Heart left ventricle (tissue), 16 donors: Measurements from ENCODE around the gene CAD. TPM values are rescaled to one million over a fixed set of nuclear protein-coding genes. Genes with fewer than 3 reads are reported as not detected.

Source experiments
- ATAC-seq, 4 donors: fragments of 200-7000 bp; cut with Tn5 transposase; one replicate each; pipeline ENCODE4 v1.9.1; 2020 to 2022; ENCODE audit warnings: moderate library complexity in 4 of 4, mild to moderate bottlenecking in 3 of 4, moderate number of reproducible peaks in 1 of 4
- DNase-seq, 5 donors: peaks; one replicate each; pipeline ENCODE4 v3.0.0-alpha.2; 2020
- H3K27ac ChIP-seq, 12 donors: fragments of 200-600 bp; sonication (generic) in 4 of 12; one replicate each; pipeline versions ENCODE4 v1.5.0 to v1.8.0; 2016 to 2022; ENCODE audit warnings: mild to moderate bottlenecking in 2 of 12
- H3K27me3 ChIP-seq, 9 donors: fragments of 200-600 bp; sonication (generic) in 2 of 9; one replicate each; pipeline versions ENCODE4 v1.5.1 to v1.8.0; 2016 to 2022; ENCODE audit warnings: mild to moderate bottlenecking in 3 of 9
- H3K36me3 ChIP-seq, 9 donors: fragments of 200-600 bp; sonication (generic) in 2 of 9; one replicate each; pipeline versions ENCODE4 v1.5.0 to v1.8.0; 2018 to 2022; ENCODE audit warnings: mild to moderate bottlenecking in 2 of 9
- H3K4me1 ChIP-seq, 12 donors: fragments of 200-600 bp; sonication (generic) in 4 of 12; one replicate each; pipeline versions ENCODE4 v1.5.0 to v1.8.0; 2016 to 2022; ENCODE audit warnings: mild to moderate bottlenecking in 3 of 12
- H3K4me3 ChIP-seq, 12 donors: fragments of 200-600 bp; sonication (generic) in 4 of 12; one replicate each; pipeline versions ENCODE4 v1.5.0 to v1.8.0; 2017 to 2022; ENCODE audit warnings: mild to moderate bottlenecking in 9 of 12, moderate library complexity in 4 of 12
- H3K9me3 ChIP-seq, 12 donors: fragments of 200-600 bp; sonication (generic) in 4 of 12; one replicate each; pipeline versions ENCODE4 v1.5.0 to v1.8.0; 2016 to 2022; ENCODE audit warnings: mild to moderate bottlenecking in 1 of 12
- CTCF ChIP-seq, 12 donors: fragments of 200-600 bp; sonication (generic) in 4 of 12; IDR thresholded peaks; one replicate each; pipeline versions ENCODE4 v1.5.0 to v1.8.0; 2018 to 2022; ENCODE audit warnings: antibody characterized with exemption in 12 of 12, mild to moderate bottlenecking in 5 of 12
- POLR2A ChIP-seq, 2 donors: fragments of 450-650 bp; IDR thresholded peaks; one replicate each; pipeline ENCODE4 v1.6.1; 2017; ENCODE audit warnings: antibody characterized with exemption in 2 of 2, mild to moderate bottlenecking in 2 of 2, moderate library complexity in 2 of 2
- WGBS, 4 donors: extraction: QIAGEN DNeasy Blood & Tissue Kit in 2 of 4; methylation state at CpG; one replicate each; pipeline versions ENCODE4 v1.1.5 to v1.1.7; 2013 to 2018; 5-methylcytosine and 5-hydroxymethylcytosine counted together
- intact Hi-C, 10 donors: fragments of 100-400 bp; cut with DNase I; formaldehyde crosslinking; loops; one replicate each; pipeline versions ENCODE4 v1.11.1 to v1.14.2; 2022
- polyA plus RNA-seq, 2 donors: library from polyadenylated mRNA; stranded (reverse); fragments of 200-250 nt; gene quantifications; one replicate each; pipeline ENCODE4 v1.2.3, GENCODE V29; 2013
- total RNA-seq, 9 donors: library from RNA; depleted of rRNA in 2 of 9; stranded (reverse); fragments of >200 nt in 2 of 9; fragmentation: NEBNext Ultra II Directional in 3 of 9; extraction: Animal tissue kit (Norgen Biotek cat#: 25700) in 3 of 9; gene quantifications; one replicate each; pipeline versions ENCODE4 v1.1.0 to v1.2.4, GENCODE V29; 2016 to 2023
- donor health status: ischemic (EF 13 %, LVEDD 7.1; RV severe dilation, severe dysfunction).
- donor health status: healthy with polysubstance abuse.
- donor health status: DM: no; HTN: yes; CAD: no.
- donor health status: DM: no; HTN: no; CAD: no.
- donor health status: ischemic (EF 25% LVEDD 6.9; RV normal size, moderate dysfunction).
- donor health status: ischemic (EF 25% LVEDD 5.7; RV mildly dilated, moderate dysfunction).
- donor health status: healthy.
- donor health status: DM: yes; HTN: yes; CAD: no.
- donor health status: ischemic (EF 35%, LVEDD 5.7; RV mildly dilated, moderate dysfunction).
- donor health status: nonischemic (EF 11% LVEDD 7.7; RV severe dilation, severe dysfunction).
- donor health status: DM: yes; HTN: yes; CAD: no.
- donor health status: PGD.
- donor health status: ischemic (EF 29% LVEDD 5.4; RV normal size, mild dysfunction).
- donor health status: nonischemic (EF 23%, LVEDD 6.1; RV moderate dilation, normal function).

The CAD gene
- total and polyA plus RNA-seq, 11 donors = 3.2 to 14.2 (median 6.7) TPM

GRCh38 chr2:27247893-27248292, 30.7 kb downstream of the CAD start:
- Histone ChIP-seq H3K36me3 (peaks cover 0 to 23% (median 7%) of the 10 kb centered on the region in 9 donors), H3K27me3 (peaks cover 0 to 25% (median 0%) of the 10 kb centered on the region in 9 donors), H3K4me1 (peaks cover 0 to 28% (median 6%) of the 10 kb centered on the region in 12 donors), H3K4me3 (no peak overlapping the region), H3K27ac (no peak overlapping the region), H3K9me3 (no peaks in the 10 kb centered on the region)
- intact Hi-C loops = loop anchor here in 1 of 10 donors (5.0 kb wide), 1 partner anchor 34 kb away; the partner anchor contains the start of gene TRIM54
- ATAC-seq = no peak
- DNase-seq = no peak
- WGBS, 4 donors = 69 to 91% (median 80%) methylated on average over 4 of the region's 4 CpGs
- TF ChIP-seq CTCF (IDR thresholded peaks at IDR 0.05) = no peak
- TF ChIP-seq POLR2A (IDR thresholded peaks at IDR 0.05) = no peak

- Histone ChIP-seq H3K9me3 (no peaks in the 10 kb centered on the region), H3K4me1 (peaks cover 0 to 14% (median 4%) of the 10 kb centered on the region in 12 donors), H3K4me3 (no peak overlapping the region), H3K36me3 (peaks cover 0 to 8% (median 0%) of the 10 kb centered on the region in 9 donors), H3K27me3 (peaks cover 0 to 32% (median 0%) of the 10 kb centered on the region in 9 donors), H3K27ac (no peak overlapping the region)
- TF ChIP-seq CTCF (IDR thresholded peaks at IDR 0.05) (no peak), POLR2A (IDR thresholded peaks at IDR 0.05) (no peak)
- DNase-seq = no peak
- 47 to 57% (median 50%) methylated on average over 11 to 12 of the region's 12 CpGs for WGBS, 4 donors
- no peak for ATAC-seq
- intact Hi-C loops = loop anchor here in 1 of 10 donors (5.0 kb wide), 1 partner anchor 33 kb away; the partner anchor contains the start of gene TRIM54
Measured at GRCh38 chr2:27249159-27249890, 32.2 kb downstream of the CAD start.

GRCh38 chr2:27249891-27250651, 32.9 kb downstream of the CAD start:
- TF ChIP-seq CTCF (IDR thresholded peaks at IDR 0.05) = peak; percentile 40 to 75 (median 68)
- no peak for TF ChIP-seq POLR2A (IDR thresholded peaks at IDR 0.05)
- H3K27me3 ChIP-seq = peaks cover 0 to 32% (median 0%) of the 10 kb centered on the region in 9 donors
- DNase-seq (peak; percentile 43 to 78 (median 62)), ATAC-seq (peak; percentile 62 to 88 (median 82))
- H3K4me3 ChIP-seq = no peak overlapping the region
- no peaks in the 10 kb centered on the region for H3K9me3 ChIP-seq
- WGBS, 4 donors = 17 to 22% (median 21%) methylated on average over 17 to 22 of the region's 22 CpGs
- peaks cover 0 to 14% (median 4%) of the 10 kb centered on the region in 12 donors for H3K4me1 ChIP-seq
- intact Hi-C loops = loop anchor here in 8 of 10 donors (1.0 to 5.0 kb wide), 7 partner anchors 29 to 53 kb away; partner anchors contain the start of gene TRIM54 (in 1 of the 8)
- H3K27ac ChIP-seq = no peak overlapping the region
- H3K36me3 ChIP-seq = peaks cover 0 to under 1% (median 0%) of the 10 kb centered on the region in 9 donors
